Measurements from ENCODE around the gene SEMA3A. TPM values are rescaled to one million over a fixed set of nuclear protein-coding genes. Genes with fewer than 3 reads are reported as not detected.
"Not testable (repeated sequence)": the region's sequence is repeated elsewhere in the genome, so short reads cannot be mapped to it uniquely, and the experiment has no call there.

The SEMA3A gene
- total and polyA plus RNA-seq, 9 donors, result 15.6 to 42.7 (median 27.9) TPM

DNA sequence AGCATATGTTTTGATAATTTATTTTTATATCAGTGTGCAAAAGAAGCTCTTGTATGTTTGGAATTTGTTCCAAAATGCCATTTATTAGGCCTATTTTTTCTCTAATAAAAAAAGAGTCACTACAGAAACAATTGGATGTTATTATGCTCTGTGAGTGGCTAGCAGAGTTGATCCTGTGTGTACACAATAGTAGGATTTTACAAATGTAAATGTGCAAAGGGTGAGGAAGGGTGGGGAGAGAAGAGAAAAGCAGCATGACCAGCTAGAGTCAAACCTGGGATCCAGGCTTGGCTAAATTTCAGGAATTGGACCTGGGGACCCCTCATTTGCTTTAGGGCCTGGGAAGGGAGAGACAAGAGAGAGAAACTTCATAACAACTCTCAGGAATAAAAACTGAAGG is 32.5 kb downstream of the SEMA3A start:
- Histone ChIP-seq H3K36me3 (ENCODE audit: control insufficient read depth, insufficient read depth, low read length) (no peaks in the 10 kb centered on the region), H3K4me1 (ENCODE audit: control insufficient read depth, insufficient read depth, low read length) (no peaks in the 10 kb centered on the region), H3K27ac (ENCODE audit: low read length) (no peak overlapping the region), H3K4me3 (ENCODE audit: low read length) (no peak overlapping the region), H3K27me3 (ENCODE audit: control insufficient read depth, insufficient read depth, low read length) (no peaks in the 10 kb centered on the region), H3K9me3 (replicated peaks; ENCODE audit: control insufficient read depth, low read depth, low read length) (no peaks in the 10 kb centered on the region)
- no peak for DNase-seq

GRCh38 chr7:84161398-84161797 is 33.2 kb downstream of the SEMA3A start:
- no peaks in the 10 kb centered on the region for H3K4me1 ChIP-seq (ENCODE audit: control insufficient read depth, insufficient read depth, low read length)
- WGBS (ENCODE audit: insufficient coverage), result no CpG with 5 or more reads among the region's 1 CpG

GRCh38 chr7:84159435-84159834 is 35.2 kb downstream of the SEMA3A start:
- Histone ChIP-seq H3K27ac (ENCODE audit: low read length) (no peak overlapping the region), H3K27me3 (ENCODE audit: control insufficient read depth, insufficient read depth, low read length) (no peaks in the 10 kb centered on the region), H3K9me3 (replicated peaks; ENCODE audit: control insufficient read depth, low read depth, low read length) (no peaks in the 10 kb centered on the region), H3K4me3 (ENCODE audit: low read length) (no peak overlapping the region), H3K4me1 (ENCODE audit: control insufficient read depth, insufficient read depth, low read length) (no peaks in the 10 kb centered on the region), H3K36me3 (ENCODE audit: control insufficient read depth, insufficient read depth, low read length) (no peaks in the 10 kb centered on the region)
- DNase-seq, result no peak

More at GRCh38 chr7:84161398-84161797, 33.2 kb downstream of the SEMA3A start:
- Histone ChIP-seq H3K4me3 (ENCODE audit: low read length) (no peak overlapping the region), H3K36me3 (ENCODE audit: control insufficient read depth, insufficient read depth, low read length) (no peaks in the 10 kb centered on the region), H3K27ac (ENCODE audit: low read length) (no peak overlapping the region), H3K27me3 (ENCODE audit: control insufficient read depth, insufficient read depth, low read length) (no peaks in the 10 kb centered on the region), H3K9me3 (replicated peaks; ENCODE audit: control insufficient read depth, low read depth, low read length) (no peaks in the 10 kb centered on the region)
- no peak for DNase-seq

DNA sequence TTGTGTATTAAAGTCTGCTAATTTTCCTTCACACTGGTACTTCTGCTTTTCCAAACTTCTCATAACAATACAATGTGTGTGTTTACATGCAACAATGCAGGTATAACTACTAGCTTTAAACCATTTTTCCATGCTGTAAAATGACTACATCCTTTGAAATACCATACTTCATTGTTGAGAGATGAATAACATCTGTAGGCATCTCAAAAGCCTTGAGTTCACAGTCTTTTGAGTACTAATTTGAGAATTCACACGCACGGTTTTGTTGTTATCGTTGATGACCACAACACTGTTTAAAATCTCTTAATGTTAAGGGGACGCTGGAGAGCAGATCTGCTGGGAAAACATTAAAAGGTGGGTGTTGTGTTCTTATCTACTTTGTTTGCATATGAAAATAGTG is 37.4 kb downstream of the SEMA3A start:
- Histone ChIP-seq H3K27me3 (ENCODE audit: control insufficient read depth, insufficient read depth, low read length) (no peaks in the 10 kb centered on the region), H3K4me3 (ENCODE audit: low read length) (no peak overlapping the region), H3K36me3 (ENCODE audit: control insufficient read depth, insufficient read depth, low read length) (no peaks in the 10 kb centered on the region), H3K9me3 (replicated peaks; ENCODE audit: control insufficient read depth, low read depth, low read length) (no peaks in the 10 kb centered on the region), H3K4me1 (ENCODE audit: control insufficient read depth, insufficient read depth, low read length) (no peaks in the 10 kb centered on the region), H3K27ac (ENCODE audit: low read length) (no peak overlapping the region)
- DNase-seq, result no peak
- WGBS (ENCODE audit: insufficient coverage), result 100% methylated on average over 3 of the region's 4 CpGs

DNA sequence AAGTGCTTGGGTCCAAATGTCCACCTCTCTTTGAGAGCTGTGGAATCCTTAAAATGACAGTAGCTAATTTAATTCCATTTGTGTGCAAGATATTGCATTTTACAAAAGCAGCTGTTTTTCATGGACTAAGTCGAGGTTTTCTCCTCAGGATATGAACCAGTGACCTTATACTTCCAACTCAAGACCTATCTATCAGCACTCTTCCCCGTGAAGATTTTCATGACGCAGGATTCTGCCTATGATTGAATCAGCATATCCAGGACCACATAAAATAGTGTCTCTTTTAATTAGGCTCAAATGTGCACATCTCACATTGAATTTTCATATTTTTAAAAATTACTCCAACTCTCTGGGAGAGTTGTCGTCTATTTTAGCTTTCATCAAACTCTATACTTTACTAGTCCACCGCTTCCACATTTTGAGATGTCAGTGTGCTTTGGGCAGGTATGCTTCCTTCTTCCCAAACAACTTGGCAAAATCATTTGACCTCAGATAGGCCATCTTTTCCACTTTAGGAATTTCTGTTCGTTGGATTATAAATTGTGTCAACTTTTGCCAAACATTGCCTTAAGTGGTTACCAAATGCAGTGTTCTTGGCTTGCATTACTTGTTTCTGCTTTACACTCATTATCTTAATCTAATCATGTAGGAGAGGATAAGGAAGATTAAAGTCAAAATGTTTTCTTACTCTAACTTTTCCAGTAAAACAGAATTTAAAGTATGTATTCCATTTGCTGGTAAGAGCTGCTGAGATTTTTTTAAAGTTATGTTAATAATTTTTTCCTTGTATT is 39.4 kb downstream of the SEMA3A start:
- H3K27ac ChIP-seq (ENCODE audit: low read length), result no peak overlapping the region
- no peaks in the 10 kb centered on the region for H3K4me1 ChIP-seq (ENCODE audit: control insufficient read depth, insufficient read depth, low read length)
- H3K9me3 ChIP-seq (replicated peaks; ENCODE audit: control insufficient read depth, low read depth, low read length), result no peaks in the 10 kb centered on the region
- no peaks in the 10 kb centered on the region for H3K27me3 ChIP-seq (ENCODE audit: control insufficient read depth, insufficient read depth, low read length)
- no peak overlapping the region for H3K4me3 ChIP-seq (ENCODE audit: low read length)
- WGBS (ENCODE audit: insufficient coverage), result 100% methylated on average over 1 of the region's 6 CpGs
- no peaks in the 10 kb centered on the region for H3K36me3 ChIP-seq (ENCODE audit: control insufficient read depth, insufficient read depth, low read length)
- DNase-seq, result no peak

DNA sequence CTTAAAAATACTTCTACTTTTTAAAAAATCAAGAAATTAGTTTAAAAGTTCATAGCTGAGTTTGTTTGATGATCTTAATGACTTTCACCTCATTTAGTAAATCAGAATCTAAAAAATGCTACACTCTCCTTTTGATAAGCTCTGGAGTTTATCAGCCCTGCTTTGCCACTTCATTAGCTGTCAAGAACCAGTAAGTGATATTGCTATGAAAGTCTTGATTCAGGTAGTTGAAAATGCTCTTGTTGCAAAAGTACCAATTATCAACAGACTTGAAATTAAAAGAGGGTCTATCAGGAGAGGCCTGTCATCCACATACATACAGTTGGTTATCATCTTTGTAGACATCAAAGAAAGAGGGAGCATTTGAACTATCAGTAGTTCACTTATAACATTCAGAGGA is 41.6 kb downstream of the SEMA3A start:
- Histone ChIP-seq H3K27ac (ENCODE audit: low read length) (no peak overlapping the region), H3K36me3 (ENCODE audit: control insufficient read depth, insufficient read depth, low read length) (no peaks in the 10 kb centered on the region), H3K4me3 (ENCODE audit: low read length) (no peak overlapping the region), H3K9me3 (replicated peaks; ENCODE audit: control insufficient read depth, low read depth, low read length) (no peaks in the 10 kb centered on the region), H3K27me3 (ENCODE audit: control insufficient read depth, insufficient read depth, low read length) (no peaks in the 10 kb centered on the region), H3K4me1 (ENCODE audit: control insufficient read depth, insufficient read depth, low read length) (no peaks in the 10 kb centered on the region)
- no peak for DNase-seq

GRCh38 chr7:84150370-84150769 is 44.2 kb downstream of the SEMA3A start:
- not testable (repeated sequence) for H3K36me3 ChIP-seq (ENCODE audit: control insufficient read depth, insufficient read depth, low read length); H3K27me3 ChIP-seq (ENCODE audit: control insufficient read depth, insufficient read depth, low read length); H3K27ac ChIP-seq (ENCODE audit: low read length); H3K4me1 ChIP-seq (ENCODE audit: control insufficient read depth, insufficient read depth, low read length); H3K9me3 ChIP-seq (replicated peaks; ENCODE audit: control insufficient read depth, low read depth, low read length); H3K4me3 ChIP-seq (ENCODE audit: low read length); DNase-seq
- 98% methylated on average over 9 of the region's 22 CpGs for WGBS (ENCODE audit: insufficient coverage)

DNA sequence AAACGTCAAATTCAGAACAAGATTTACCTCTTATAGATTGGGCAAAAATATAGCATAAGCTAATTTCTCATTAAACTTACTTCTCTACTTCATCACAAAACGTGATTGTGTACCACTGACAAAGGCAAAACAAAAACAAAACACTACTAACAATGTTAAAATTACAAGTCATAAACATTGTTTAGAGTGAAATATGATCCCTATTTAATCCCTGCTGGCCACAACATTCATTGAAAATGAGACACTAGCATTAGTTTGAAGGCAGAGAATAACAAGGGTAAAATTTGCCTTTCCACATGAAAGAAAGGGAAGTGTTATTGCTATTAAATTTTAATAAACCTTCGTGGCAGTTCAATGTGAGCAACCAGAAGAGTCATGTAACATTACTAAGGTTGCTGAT is 45.0 kb downstream of the SEMA3A start:
- Histone ChIP-seq H3K36me3 (ENCODE audit: control insufficient read depth, insufficient read depth, low read length) (no peaks in the 10 kb centered on the region), H3K27ac (ENCODE audit: low read length) (no peak overlapping the region), H3K27me3 (ENCODE audit: control insufficient read depth, insufficient read depth, low read length) (no peaks in the 10 kb centered on the region), H3K4me3 (ENCODE audit: low read length) (no peak overlapping the region), H3K4me1 (ENCODE audit: control insufficient read depth, insufficient read depth, low read length) (no peaks in the 10 kb centered on the region), H3K9me3 (replicated peaks; ENCODE audit: control insufficient read depth, low read depth, low read length) (no peaks in the 10 kb centered on the region)
- no peak for DNase-seq
- no CpG with 5 or more reads among the region's 3 CpGs for WGBS (ENCODE audit: insufficient coverage)

DNA sequence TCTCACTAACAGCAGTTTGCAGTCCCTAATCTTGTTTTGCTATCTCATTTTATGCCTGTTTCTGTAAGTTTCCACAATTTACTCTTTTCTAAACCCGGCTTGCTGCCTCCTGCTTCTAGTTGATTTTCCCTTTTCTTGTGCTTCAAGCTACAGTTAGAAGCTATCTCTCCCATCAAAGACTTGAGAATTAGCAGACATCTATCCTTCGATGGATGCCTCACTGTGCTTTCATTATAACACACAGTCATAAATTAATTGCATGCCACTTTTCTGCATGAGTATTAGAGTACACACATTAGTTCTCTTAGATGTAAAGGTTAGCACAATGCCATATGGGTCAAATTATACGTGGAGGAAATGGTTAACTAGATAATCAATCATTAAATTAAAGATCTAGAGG is 48.7 kb downstream of the SEMA3A start:
- WGBS (ENCODE audit: insufficient coverage), result 81% methylated on average over 1 of the region's 3 CpGs

DNA sequence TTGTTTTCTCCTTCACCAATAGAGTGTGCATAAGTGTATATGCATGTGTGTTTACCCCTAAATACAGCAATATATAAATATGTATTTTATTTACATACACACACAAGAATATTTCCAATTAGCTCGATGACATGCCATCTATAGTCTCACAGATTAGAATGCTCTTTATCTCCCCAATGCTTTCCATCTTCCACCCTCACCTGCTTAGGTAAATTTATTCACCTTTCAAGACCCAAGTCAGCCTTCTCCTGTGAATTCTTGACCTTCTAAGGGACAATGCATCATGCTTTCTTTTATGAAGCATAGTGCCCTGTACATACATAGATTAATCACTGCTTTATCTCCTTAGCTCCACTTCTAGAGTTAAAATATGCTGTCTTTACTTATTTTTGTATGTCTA is 49.7 kb downstream of the SEMA3A start:
- no peak overlapping the region for H3K4me3 ChIP-seq (ENCODE audit: low read length)
- H3K9me3 ChIP-seq (replicated peaks; ENCODE audit: control insufficient read depth, low read depth, low read length), result no peaks in the 10 kb centered on the region
- H3K4me1 ChIP-seq (ENCODE audit: control insufficient read depth, insufficient read depth, low read length), result no peaks in the 10 kb centered on the region
- H3K36me3 ChIP-seq (ENCODE audit: control insufficient read depth, insufficient read depth, low read length), result no peaks in the 10 kb centered on the region
- DNase-seq, result no peak
- H3K27me3 ChIP-seq (ENCODE audit: control insufficient read depth, insufficient read depth, low read length), result no peaks in the 10 kb centered on the region
- no peak overlapping the region for H3K27ac ChIP-seq (ENCODE audit: low read length)
- WGBS (ENCODE audit: insufficient coverage), result 75% methylated on average over 1 of the region's 1 CpG

More for the DNA sequence above, 48.7 kb downstream of the SEMA3A start:
- DNase-seq, result no peak
- Histone ChIP-seq H3K4me1 (ENCODE audit: control insufficient read depth, insufficient read depth, low read length) (no peaks in the 10 kb centered on the region), H3K36me3 (ENCODE audit: control insufficient read depth, insufficient read depth, low read length) (no peaks in the 10 kb centered on the region), H3K27me3 (ENCODE audit: control insufficient read depth, insufficient read depth, low read length) (no peaks in the 10 kb centered on the region), H3K27ac (ENCODE audit: low read length) (no peak overlapping the region), H3K4me3 (ENCODE audit: low read length) (no peak overlapping the region), H3K9me3 (replicated peaks; ENCODE audit: control insufficient read depth, low read depth, low read length) (no peaks in the 10 kb centered on the region)

DNA sequence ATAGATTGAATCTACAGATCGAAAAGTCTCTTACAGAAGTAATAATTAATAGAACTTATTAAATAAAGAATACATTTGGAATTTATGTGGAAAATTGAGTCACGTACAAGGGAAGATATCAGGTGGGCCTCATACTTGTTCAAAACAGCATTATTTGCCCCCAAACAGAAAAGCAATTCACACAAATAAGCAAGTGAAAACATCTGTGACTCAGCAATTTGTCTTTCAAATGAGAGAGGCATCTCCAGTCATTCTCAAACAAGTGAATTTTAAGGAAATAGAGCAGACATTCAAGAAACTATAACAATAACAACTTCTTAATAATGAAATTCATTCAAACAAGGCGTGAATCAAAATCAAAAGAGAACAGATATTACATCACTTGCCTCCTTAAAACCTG is 50.1 kb downstream of the SEMA3A start:
- no peak for DNase-seq
- Histone ChIP-seq H3K27ac (ENCODE audit: low read length) (no peak overlapping the region), H3K4me3 (ENCODE audit: low read length) (no peak overlapping the region), H3K36me3 (ENCODE audit: control insufficient read depth, insufficient read depth, low read length) (no peaks in the 10 kb centered on the region), H3K27me3 (ENCODE audit: control insufficient read depth, insufficient read depth, low read length) (no peaks in the 10 kb centered on the region), H3K9me3 (replicated peaks; ENCODE audit: control insufficient read depth, low read depth, low read length) (no peaks in the 10 kb centered on the region), H3K4me1 (ENCODE audit: control insufficient read depth, insufficient read depth, low read length) (no peaks in the 10 kb centered on the region)
- no CpG with 5 or more reads among the region's 3 CpGs for WGBS (ENCODE audit: insufficient coverage)

Data from muscle of leg (tissue), 11 donors.